Activated CD8-positive, alpha-beta memory T cell treated with anti-CD3 and anti-CD28 coated beads, Interleukin-2, amount 50 U/mL, for 4 hours (primary cell): ENCODE data around the gene BPIFB2.
"Not testable (repeated sequence)": the region's sequence is repeated elsewhere in the genome, so short reads cannot be mapped to it uniquely, and the experiment has no call there.

Source experiments
- DNase-seq: peaks from one replicate; pipeline ENCODE4 v3.0.0-alpha.2; 2020

The BPIFB2 gene

GRCh38 chr20:33042983-33043730 lies 35.7 kb downstream of the BPIFB2 start:
- DNase-seq: no peak

DNA sequence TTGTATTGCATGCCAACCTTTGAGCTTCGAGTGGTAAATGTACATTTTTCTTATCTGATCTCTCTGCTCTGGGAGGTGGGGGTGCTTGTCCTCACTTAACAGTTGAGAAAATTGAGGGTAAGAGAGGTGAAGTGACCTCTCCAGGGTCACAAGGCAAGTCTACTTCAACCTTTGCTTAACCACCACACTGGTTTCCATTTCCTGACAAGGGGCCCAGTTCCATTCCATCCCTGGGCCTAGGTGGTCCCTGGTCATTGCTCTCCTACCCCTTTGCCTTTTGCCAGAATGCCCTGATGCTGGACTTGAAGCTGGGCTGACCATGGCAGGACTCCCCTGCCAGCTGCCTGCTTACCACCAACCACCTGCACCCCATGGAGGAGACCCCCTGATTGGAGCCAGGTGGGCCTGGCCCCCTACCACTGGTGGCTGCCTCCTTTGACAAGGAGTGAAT lies 36.3 kb downstream of the BPIFB2 start:
- DNase-seq: no peak

GRCh38 chr20:33045129-33045721 lies 37.7 kb downstream of the BPIFB2 start:
- DNase-seq: not testable (repeated sequence)

DNA sequence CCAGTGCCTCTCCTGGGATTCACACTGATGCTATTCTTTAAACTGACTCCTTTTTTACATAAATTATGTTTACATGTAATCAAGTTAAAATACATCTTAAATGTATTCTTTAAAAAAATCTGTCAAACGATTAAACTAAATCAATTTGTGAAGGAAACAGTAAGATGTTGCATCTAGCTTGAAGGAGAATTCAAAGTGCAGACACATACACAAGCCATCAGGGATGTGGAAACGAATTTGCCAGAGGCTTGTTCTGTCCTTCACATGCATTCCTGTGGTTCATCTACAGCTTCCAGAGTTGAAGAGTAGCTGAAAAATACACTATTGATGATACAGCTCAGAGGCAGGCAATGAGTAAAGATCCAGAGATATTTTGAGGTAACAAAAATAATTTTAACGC lies 38.9 kb downstream of the BPIFB2 start:
- no peak for DNase-seq

GRCh38 chr20:33051333-33051732 lies 43.8 kb downstream of the BPIFB2 start:
- no peak for DNase-seq

- no peak for DNase-seq
These were observed 46.0 kb downstream of the BPIFB2 start, which contains the start of gene BPIFB3 for GRCh38 chr20:33053291-33054106. TSS of gene BPIFB3 (plus strand) at chr20:33053903. CDS start at chr20:33055436, 1,533 bp downstream.

- DNase-seq: no peak
These were observed 46.9 kb downstream of the BPIFB2 start for GRCh38 chr20:33054381-33054780.

- no peak for DNase-seq
These were observed 47.3 kb downstream of the BPIFB2 start for GRCh38 chr20:33054791-33055190.

GRCh38 chr20:33059136-33059535 lies 51.6 kb downstream of the BPIFB2 start:
- no peak for DNase-seq

- no peak for DNase-seq
These were observed 52.4 kb downstream of the BPIFB2 start for GRCh38 chr20:33059741-33060390.

GRCh38 chr20:33061658-33062028 lies 54.1 kb downstream of the BPIFB2 start:
- no peak for DNase-seq

DNA sequence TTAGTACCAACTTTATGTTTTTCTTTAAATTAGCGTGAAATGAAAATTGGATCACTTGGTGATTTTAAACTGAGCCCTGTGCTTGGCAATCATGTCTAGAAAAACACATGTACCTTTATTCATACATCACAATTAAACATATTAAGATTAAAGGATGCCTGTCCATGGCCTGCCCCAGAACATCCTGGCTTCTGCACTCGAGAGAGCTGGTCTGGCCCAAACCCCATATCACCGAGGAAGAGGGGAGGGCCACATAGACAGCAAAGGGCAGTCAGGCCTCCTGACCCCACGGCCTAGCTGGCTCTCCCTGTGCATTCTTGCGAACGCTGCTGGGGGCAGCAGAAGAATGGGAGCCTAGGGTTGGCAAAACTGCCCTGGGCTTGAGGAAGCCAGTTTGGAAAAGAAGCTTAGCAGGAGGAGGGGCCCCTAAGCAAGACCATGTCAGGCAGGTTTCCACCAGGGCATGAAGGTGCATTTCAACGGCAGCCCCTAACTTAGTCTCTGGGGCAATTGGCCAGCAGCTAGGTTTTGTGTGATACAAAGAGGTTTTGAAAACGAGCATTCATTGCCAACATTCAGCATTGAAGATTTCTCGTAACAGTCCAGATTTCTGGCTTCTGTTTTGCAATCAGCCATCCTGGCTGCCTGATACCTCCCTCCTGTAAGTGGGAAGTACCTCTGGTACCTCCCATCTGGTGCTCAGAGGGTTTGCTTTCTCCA lies 54.8 kb downstream of the BPIFB2 start:
- no peak for DNase-seq

DNA sequence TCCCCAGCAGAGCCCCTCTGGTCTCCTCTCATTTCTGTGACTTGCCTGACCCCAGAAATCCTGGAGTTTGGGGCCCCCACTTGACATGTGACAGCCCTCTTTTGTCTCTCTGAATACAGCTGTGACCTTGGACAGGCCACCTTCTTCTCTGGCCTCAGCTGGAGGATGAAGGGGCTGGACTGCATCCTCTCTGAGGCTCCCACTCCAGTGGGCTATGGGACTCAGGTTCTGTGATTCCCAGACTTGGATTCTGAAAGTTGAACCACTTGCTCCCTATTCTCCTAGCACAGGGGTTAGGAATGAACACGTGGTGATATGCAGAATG lies 55.3 kb downstream of the BPIFB2 start:
- no peak for DNase-seq

GRCh38 chr20:33063271-33063670 lies 55.8 kb downstream of the BPIFB2 start:
- no peak for DNase-seq

GRCh38 chr20:33064572-33065287 lies 57.2 kb downstream of the BPIFB2 start:
- no peak for DNase-seq

DNA sequence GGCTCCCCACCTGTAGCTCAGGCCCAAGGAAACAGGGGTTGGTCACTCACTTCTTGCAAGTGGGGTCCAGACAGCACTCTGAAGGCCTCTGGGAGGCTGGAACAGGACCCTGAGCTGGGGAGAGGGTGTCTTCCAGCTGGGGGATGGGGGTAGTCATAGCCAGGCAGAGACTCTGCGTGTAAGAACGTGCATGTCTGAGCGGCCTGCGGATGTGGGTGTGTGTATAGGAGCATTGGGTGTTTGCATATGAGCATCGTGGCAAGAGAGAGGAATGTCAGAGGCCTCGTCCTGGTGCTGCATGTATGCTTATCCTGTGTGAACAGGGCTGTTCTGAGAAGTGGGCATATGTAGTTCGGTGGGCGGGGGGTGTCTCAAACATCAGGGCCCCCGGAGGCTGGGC lies 58.3 kb downstream of the BPIFB2 start:
- DNase-seq: no peak

DNA sequence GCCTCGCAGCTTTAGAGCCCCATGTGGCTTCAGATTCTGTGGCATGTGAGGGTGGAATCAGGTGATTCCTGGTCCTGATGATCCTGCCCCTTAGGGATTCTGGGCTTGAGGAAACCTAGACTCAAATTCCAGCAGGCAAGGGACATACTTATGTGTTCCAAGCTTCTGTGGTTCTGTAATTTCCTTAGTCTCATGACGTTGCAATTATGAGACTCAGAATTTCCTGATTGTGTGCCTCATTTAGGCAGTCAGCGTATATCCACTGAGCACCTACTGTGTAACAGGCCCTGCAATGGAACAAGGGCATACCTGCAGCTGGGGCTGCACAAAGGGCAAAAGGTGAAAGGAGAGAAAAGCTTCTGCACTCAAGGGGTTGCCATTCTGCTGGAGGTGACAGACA lies 60.3 kb downstream of the BPIFB2 start:
- DNase-seq: no peak

DNA sequence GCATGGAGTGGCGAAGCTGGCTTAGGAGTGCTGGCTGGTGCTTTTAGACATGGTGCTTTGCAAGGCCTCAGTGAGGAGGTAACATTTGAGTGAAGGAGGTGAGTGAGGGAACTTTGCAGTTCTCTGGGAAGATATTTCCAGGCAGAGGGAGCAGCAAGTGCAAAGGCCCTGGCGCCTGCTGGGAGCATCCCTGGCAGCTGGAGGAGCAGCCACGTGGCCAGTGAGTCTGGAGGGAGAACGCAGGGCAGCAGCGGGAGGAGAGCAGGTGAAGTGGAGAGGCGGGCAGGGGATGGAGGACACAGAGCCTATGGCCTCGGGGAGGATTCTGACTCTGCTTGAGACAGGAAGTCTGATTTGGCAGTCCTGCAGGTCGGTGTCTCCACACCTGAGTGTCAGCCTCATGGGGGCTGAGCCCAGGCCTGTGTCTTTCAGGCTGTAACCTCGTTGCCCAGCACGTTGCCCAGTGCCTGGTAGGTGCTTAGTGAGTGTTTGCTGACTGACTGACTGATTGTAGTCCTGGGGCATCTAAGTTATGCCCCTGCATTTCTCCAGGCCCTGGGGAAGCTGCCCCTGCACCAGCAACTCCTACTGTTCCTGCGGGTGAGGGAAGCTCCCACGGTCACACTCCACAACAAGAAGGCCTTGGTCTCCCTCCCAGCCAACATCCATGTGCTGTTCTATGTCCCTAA lies 60.9 kb downstream of the BPIFB2 start:
- DNase-seq: no peak

- no peak for DNase-seq
These were observed 62.2 kb downstream of the BPIFB2 start for GRCh38 chr20:33069673-33070072.

DNA sequence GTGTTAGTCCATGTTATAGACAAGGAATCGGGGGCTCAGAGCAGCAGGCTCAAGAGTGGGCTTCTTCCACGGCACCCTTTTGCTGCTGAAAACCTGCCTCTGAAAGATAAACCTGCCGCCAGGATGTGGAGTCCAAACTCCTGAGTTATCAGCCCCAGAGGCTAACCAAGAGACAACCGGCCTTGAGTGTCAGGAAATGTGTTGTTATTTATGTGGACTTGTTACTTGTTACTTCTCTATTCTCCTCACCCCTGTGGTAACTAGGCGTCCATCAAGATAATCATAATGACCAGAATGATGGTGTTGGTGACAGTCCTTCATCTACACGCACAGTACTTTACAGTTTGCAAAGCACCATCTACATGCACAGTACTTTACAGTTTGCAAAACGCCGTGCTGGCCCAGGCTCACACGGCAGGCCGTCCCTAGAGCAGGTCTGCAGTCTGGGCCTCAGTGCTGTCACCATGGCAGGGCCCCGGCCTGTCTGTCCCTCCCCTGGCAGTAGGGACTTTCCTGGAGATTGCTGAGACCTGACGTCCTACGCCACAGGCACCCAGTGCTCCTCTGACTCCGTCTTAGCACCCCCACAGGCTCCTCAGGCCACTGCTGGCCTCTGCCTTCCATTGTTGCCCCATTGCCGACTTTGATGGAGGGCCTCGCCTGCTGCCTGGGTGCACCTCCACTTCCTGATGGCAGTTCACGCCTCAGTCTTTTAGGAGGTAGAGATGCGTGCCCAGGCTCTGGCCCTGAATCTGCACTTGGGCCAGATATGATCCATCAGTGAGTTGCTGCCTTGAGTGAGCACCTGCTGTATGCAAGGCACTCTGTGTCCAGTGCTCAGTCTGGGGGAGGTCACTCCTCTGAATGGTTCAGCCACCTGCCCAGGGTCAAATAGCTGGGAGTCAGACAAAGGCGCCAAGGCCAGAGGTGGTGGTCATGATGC lies 62.9 kb downstream of the BPIFB2 start:
- DNase-seq: no peak
